ENCODE data around the gene CRACDL. TPM values are rescaled to one million over a fixed set of nuclear protein-coding genes. Genes with fewer than 3 reads are reported as not detected.
A peak's percentile ranks its signal among the peaks of the same experiment; 100 is the strongest.

CRACDL gene
- 10 to 100 TPM in 1 of 2 donors, 1 to 10 TPM in 1; 4.1 to 20.8 TPM for total RNA-seq

- Histone ChIP-seq H3K4me3 (peak within 1 kb of the TSS; percentile 38 to 39), H3K36me3 (no peaks in the 10 kb centered on the region), H3K4me1 (replicated peaks) (no peaks in the 10 kb centered on the region), H3K9me3 (no peaks in the 10 kb centered on the region), H3K27ac (no peak within 1 kb of the TSS), H3K27me3 (replicated peaks; ENCODE audit: insufficient read depth) (no peaks in the 10 kb centered on the region)
- under 1% methylated on average over 40 of the region's 82 CpGs for WGBS
- DNase-seq (ENCODE audit: low spot score): no peak
- TF ChIP-seq POLR2AphosphoS5 (IDR thresholded peaks at IDR 0.05): no peak
- TF ChIP-seq POLR2A (IDR thresholded peaks at IDR 0.05): no peak
- intact Hi-C loops (cut with DNase I): no loop called here
Observed at GRCh38 chr2:98935777-98936352, at the start of gene CRACDL. TSS of gene CRACDL (minus strand) at chr2:98936225. CDS start at chr2:98846800, 89,425 bp downstream.

DNA sequence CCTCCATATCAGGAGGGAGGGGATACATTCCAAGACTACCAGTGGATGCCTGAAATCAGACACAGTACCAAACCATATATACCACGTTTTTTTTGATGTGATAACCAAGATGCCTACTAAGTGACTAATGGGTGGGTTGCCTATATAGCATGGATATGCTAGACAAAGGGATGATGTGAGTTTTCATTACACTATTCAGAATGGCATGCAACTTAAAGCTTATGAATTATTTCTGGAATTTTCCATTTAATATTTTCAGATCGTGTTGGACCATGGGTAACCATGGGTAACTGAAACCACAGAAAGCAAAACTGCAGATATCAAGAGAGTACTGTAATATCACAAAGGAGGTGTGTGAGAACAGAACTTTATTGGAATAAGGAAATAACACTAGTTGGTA lies 39.6 kb upstream of the CRACDL start:
- DNase-seq (ENCODE audit: low spot score): no peak
- TF ChIP-seq POLR2A (IDR thresholded peaks at IDR 0.05): no peak
- TF ChIP-seq POLR2AphosphoS5 (IDR thresholded peaks at IDR 0.05): no peak
- TF ChIP-seq CTCF (IDR thresholded peaks at IDR 0.05): no peak
- Histone ChIP-seq H3K4me1 (replicated peaks) (no peaks in the 10 kb centered on the region), H3K27ac (no peak overlapping the region), H3K36me3 (no peaks in the 10 kb centered on the region), H3K4me3 (no peak overlapping the region), H3K27me3 (replicated peaks; ENCODE audit: insufficient read depth) (no peaks in the 10 kb centered on the region), H3K9me3 (no peaks in the 10 kb centered on the region)
- 77% methylated on average over 2 of the region's 2 CpGs for WGBS
- intact Hi-C loops (cut with DNase I): no loop called here

DNA sequence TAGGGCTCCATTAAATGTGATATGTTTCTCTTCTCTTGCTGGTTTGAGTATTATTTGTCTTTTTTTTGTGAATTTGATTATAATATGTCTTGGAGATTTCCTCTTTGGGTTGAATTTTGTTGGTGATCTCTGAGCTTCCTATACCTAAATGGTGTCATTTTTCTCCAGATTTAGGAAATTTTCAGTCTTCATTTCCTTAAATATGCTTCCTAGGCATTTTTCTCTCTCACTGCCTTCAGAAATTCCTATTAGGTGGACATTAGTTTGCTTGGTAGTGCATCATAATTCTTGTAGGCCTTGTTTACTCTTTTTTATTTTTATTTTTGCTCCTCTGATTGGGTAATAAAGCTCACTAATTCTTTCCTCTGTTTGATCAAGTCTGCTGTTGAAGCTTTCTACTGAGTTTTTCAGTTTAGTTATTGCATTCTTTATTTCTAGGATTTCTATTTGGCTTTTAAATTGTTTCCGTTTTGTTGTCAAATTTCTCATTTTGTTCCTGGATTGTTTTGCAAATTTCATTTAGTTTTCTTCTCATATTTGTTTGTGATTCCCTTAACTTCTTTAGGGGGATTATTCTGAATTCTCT lies 36.6 kb upstream of the CRACDL start:
- 89% methylated on average over 1 of the region's 1 CpG for WGBS
- DNase-seq (ENCODE audit: low spot score): no peak
- H3K4me3 ChIP-seq: no peak overlapping the region
- TF ChIP-seq POLR2AphosphoS5 (IDR thresholded peaks at IDR 0.05): no peak
- TF ChIP-seq CTCF (IDR thresholded peaks at IDR 0.05): no peak
- TF ChIP-seq POLR2A (IDR thresholded peaks at IDR 0.05): no peak
- H3K4me1 ChIP-seq (replicated peaks): no peaks in the 10 kb centered on the region
- no peaks in the 10 kb centered on the region for H3K9me3 ChIP-seq
- no peaks in the 10 kb centered on the region for H3K36me3 ChIP-seq
- no peak overlapping the region for H3K27ac ChIP-seq
- intact Hi-C loops (cut with DNase I): no loop called here
- no peaks in the 10 kb centered on the region for H3K27me3 ChIP-seq (replicated peaks; ENCODE audit: insufficient read depth)

GRCh38 chr2:98959810-98960507 lies 23.9 kb upstream of the CRACDL start:
- no peaks in the 10 kb centered on the region for H3K27me3 ChIP-seq (replicated peaks; ENCODE audit: insufficient read depth)
- no peaks in the 10 kb centered on the region for H3K9me3 ChIP-seq
- H3K27ac ChIP-seq: no peak overlapping the region
- H3K4me3 ChIP-seq: no peak overlapping the region
- no peaks in the 10 kb centered on the region for H3K4me1 ChIP-seq (replicated peaks)
- no peaks in the 10 kb centered on the region for H3K36me3 ChIP-seq
- DNase-seq (ENCODE audit: low spot score): no peak
- TF ChIP-seq POLR2AphosphoS5 (IDR thresholded peaks at IDR 0.05): no peak
- TF ChIP-seq CTCF (IDR thresholded peaks at IDR 0.05): no peak
- no peak for TF ChIP-seq POLR2A (IDR thresholded peaks at IDR 0.05)
- 29% methylated on average over 7 of the region's 7 CpGs for WGBS
- intact Hi-C loops (cut with DNase I): no loop called here

- Histone ChIP-seq H3K9me3 (no peaks in the 10 kb centered on the region), H3K27me3 (replicated peaks; ENCODE audit: insufficient read depth) (no peaks in the 10 kb centered on the region), H3K4me1 (replicated peaks) (no peaks in the 10 kb centered on the region), H3K27ac (no peak overlapping the region), H3K4me3 (no peak overlapping the region), H3K36me3 (no peaks in the 10 kb centered on the region)
- 79% methylated on average over 4 of the region's 4 CpGs for WGBS
- TF ChIP-seq POLR2A (IDR thresholded peaks at IDR 0.05) (no peak), POLR2AphosphoS5 (IDR thresholded peaks at IDR 0.05) (no peak)
- intact Hi-C loops (cut with DNase I): no loop called here
- no peak for DNase-seq (ENCODE audit: low spot score)
Observed at GRCh38 chr2:98952966-98953365, 16.9 kb upstream of the CRACDL start.

Measured in prostate gland (tissue), 2 donors.